Body of pancreas (tissue), 4 donors: ENCODE data around the gene KLHL40. TPM values are rescaled to one million over a fixed set of nuclear protein-coding genes. Genes with fewer than 3 reads are reported as not detected.

ENCODE experiments used
- ATAC-seq: fragments of 150-250 bp; one replicate; pipeline ENCODE4 v1.9.1; 2016
- DNase-seq, 4 donors: peaks; one replicate each; pipeline ENCODE4 v3.0.0-alpha.2; 2019
- H3K27ac ChIP-seq, 4 donors: fragments of 200-600 bp; sonication (generic); 1 replicate in 3 of 4; 2 replicates in 1 of 4; pipeline versions ENCODE4 v1.5.1 to v1.6.1; 2016 to 2019; ENCODE audit warnings: mild to moderate bottlenecking in 1 of 4, mixed read lengths in 1 of 4, moderate library complexity in 1 of 4
- H3K27me3 ChIP-seq, 2 donors: fragments of 200-600 bp; sonication (generic); one replicate each; pipeline ENCODE4 v1.6.0; 2016; ENCODE audit warnings: mild to moderate bottlenecking in 1 of 2
- H3K36me3 ChIP-seq, 2 donors: fragments of 200-600 bp; sonication (generic); replicated peaks in 1 of 2; 2 replicates each; pipeline ENCODE4 v1.5.1; 2016; ENCODE audit warnings: low read depth in 2 of 2; ENCODE audit not compliant: insufficient read depth in 1 of 2
- H3K4me1 ChIP-seq: fragments of 200-600 bp; sonication (generic); one replicate; pipeline ENCODE4 v1.6.0; 2016
- H3K4me3 ChIP-seq, 2 donors: fragments of 200-600 bp; sonication (generic); 1 replicate in 1 of 2; 2 replicates in 1 of 2; pipeline ENCODE4 v1.5.1; 2016 to 2019
- H3K9me3 ChIP-seq, 3 donors: fragments of 200-600 bp; sonication (generic); 1 replicate in 2 of 3; 2 replicates in 1 of 3; pipeline ENCODE4 v1.5.1; 2016
- POLR2A ChIP-seq, 3 donors: fragments of 450-650 bp; IDR thresholded peaks; one replicate each; pipeline ENCODE4 v1.6.1; 2016; ENCODE audit warnings: antibody characterized with exemption in 3 of 3, mild to moderate bottlenecking in 2 of 3
- WGBS, 2 donors: methylation state at CpG; one replicate each; pipeline ENCODE4 v1.1.5; 2017; 5-methylcytosine and 5-hydroxymethylcytosine counted together
- intact Hi-C: fragments of 100-400 bp; cut with DNase I; formaldehyde crosslinking; loops from one replicate; pipeline ENCODE4 v1.15.1; 2023
- total RNA-seq, 2 donors: library from RNA; depleted of rRNA; stranded (reverse); fragments of >200 nt; gene quantifications; one replicate each; pipeline ENCODE4 v1.1.0, GENCODE V29; 2016
- TF ChIP-seq, protein P1 (sequence below), 7 experiments: fragments of 450-650 bp in 4 of 7; fragments of 200-600 bp in 3 of 7; sonication (generic) in 3 of 7; IDR thresholded peaks; one replicate each; pipeline ENCODE4 v1.5.1; 2016 to 2019; ENCODE audit warnings: antibody characterized with exemption in 7 of 7

Gene KLHL40
- total RNA-seq, 2 donors from 2014 or later = not detected

GRCh38 chr3:42653560-42654330 is 31.6 kb upstream of the KLHL40 start, which contains the start of gene ZBTB47:
ZBTB47 (plus strand) TSS chr3:42653697; CDS start chr3:42658356, 4,659 bp downstream.
- ATAC-seq = peak; percentile 33

GRCh38 chr3:42654331-42655201 is 30.8 kb upstream of the KLHL40 start:
- H3K4me3 ChIP-seq = peak overlapping the region; percentile 24 to 67
- peak; percentile 57 to 63 (median 60) for DNase-seq
- peaks cover 44% of the 10 kb centered on the region for H3K4me1 ChIP-seq
- 0% methylated on average over 1 to 52 of the region's 94 CpGs for WGBS, 2 donors
- ATAC-seq = peak; percentile 71
- peak overlapping the region; percentile 82 to 90 (median 85) for H3K27ac ChIP-seq
- H3K36me3 ChIP-seq = peaks cover 0 to 3% of the 10 kb centered on the region in 2 donors
- peak; percentile 25 to 30 (median 30) for TF ChIP-seq POLR2A (IDR thresholded peaks at IDR 0.05)
- TF ChIP-seq, protein P1, sequence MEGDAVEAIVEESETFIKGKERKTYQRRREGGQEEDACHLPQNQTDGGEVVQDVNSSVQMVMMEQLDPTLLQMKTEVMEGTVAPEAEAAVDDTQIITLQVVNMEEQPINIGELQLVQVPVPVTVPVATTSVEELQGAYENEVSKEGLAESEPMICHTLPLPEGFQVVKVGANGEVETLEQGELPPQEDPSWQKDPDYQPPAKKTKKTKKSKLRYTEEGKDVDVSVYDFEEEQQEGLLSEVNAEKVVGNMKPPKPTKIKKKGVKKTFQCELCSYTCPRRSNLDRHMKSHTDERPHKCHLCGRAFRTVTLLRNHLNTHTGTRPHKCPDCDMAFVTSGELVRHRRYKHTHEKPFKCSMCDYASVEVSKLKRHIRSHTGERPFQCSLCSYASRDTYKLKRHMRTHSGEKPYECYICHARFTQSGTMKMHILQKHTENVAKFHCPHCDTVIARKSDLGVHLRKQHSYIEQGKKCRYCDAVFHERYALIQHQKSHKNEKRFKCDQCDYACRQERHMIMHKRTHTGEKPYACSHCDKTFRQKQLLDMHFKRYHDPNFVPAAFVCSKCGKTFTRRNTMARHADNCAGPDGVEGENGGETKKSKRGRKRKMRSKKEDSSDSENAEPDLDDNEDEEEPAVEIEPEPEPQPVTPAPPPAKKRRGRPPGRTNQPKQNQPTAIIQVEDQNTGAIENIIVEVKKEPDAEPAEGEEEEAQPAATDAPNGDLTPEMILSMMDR (IDR thresholded peaks at IDR 0.05) = peak in 1 of 7 experiments; percentile 1
- no peaks in the 10 kb centered on the region for H3K9me3 ChIP-seq
- intact Hi-C loops = no loop called here
- no peaks in the 10 kb centered on the region for H3K27me3 ChIP-seq

More at GRCh38 chr3:42653560-42654330, 31.6 kb upstream of the KLHL40 start, which contains the start of gene ZBTB47:
- Histone ChIP-seq H3K9me3 (no peaks in the 10 kb centered on the region), H3K4me1 (peaks cover 44% of the 10 kb centered on the region), H3K27me3 (no peaks in the 10 kb centered on the region), H3K27ac (peak within 1 kb of the TSS; percentile 82 to 90 (median 85)), H3K4me3 (peak within 1 kb of the TSS; percentile 24 to 67), H3K36me3 (peaks cover 0 to 3% of the 10 kb centered on the region in 2 donors)
- 4 to 10% methylated on average over 2 to 25 of the region's 31 CpGs for WGBS, 2 donors
- TF ChIP-seq, protein P1 (IDR thresholded peaks at IDR 0.05) = no peak
- TF ChIP-seq POLR2A (IDR thresholded peaks at IDR 0.05) = peak in 1 of 3 donors; percentile 13
- intact Hi-C loops = no loop called here
- DNase-seq = peak; percentile 42 to 57 (median 50)

- intact Hi-C loops = no loop called here
- no peak for TF ChIP-seq POLR2A (IDR thresholded peaks at IDR 0.05)
- TF ChIP-seq, protein P1 (IDR thresholded peaks at IDR 0.05) = no peak
- H3K4me3 ChIP-seq = peak overlapping the region; percentile 14 to 67
- peaks cover 0 to 3% of the 10 kb centered on the region in 2 donors for H3K36me3 ChIP-seq
- peak in 3 of 4 donors; percentile 46 to 48 (median 47) for DNase-seq
- H3K9me3 ChIP-seq = no peaks in the 10 kb centered on the region
- ATAC-seq = no peak
- H3K27ac ChIP-seq = peak overlapping the region; percentile 82 to 90 (median 85)
- H3K4me1 ChIP-seq = peaks cover 44% of the 10 kb centered on the region
- no peaks in the 10 kb centered on the region for H3K27me3 ChIP-seq
- WGBS, 2 donors = 9 to 38% methylated on average over 4 of the region's 4 CpGs
These were observed 29.9 kb upstream of the KLHL40 start for GRCh38 chr3:42655331-42655888.

- no peaks in the 10 kb centered on the region for H3K9me3 ChIP-seq
- ATAC-seq = no peak
- peaks cover 0 to 3% of the 10 kb centered on the region in 2 donors for H3K36me3 ChIP-seq
- no peaks in the 10 kb centered on the region for H3K27me3 ChIP-seq
- intact Hi-C loops = no loop called here
- H3K4me1 ChIP-seq = peaks cover 44% of the 10 kb centered on the region
- no peak for DNase-seq
- H3K27ac ChIP-seq = peak overlapping the region in 3 of 4 donors; percentile 84 to 90 (median 86)
- TF ChIP-seq POLR2A (IDR thresholded peaks at IDR 0.05) = no peak
- TF ChIP-seq, protein P1 (IDR thresholded peaks at IDR 0.05) = no peak
- 76 to 81% methylated on average over 6 of the region's 6 CpGs for WGBS, 2 donors
- H3K4me3 ChIP-seq = no peak overlapping the region
These were observed 29.2 kb upstream of the KLHL40 start for GRCh38 chr3:42655980-42656679.
